Astrocyte (in vitro differentiated cells and primary cell): ENCODE measurements around the gene FOXA2.

ENCODE experiments used
- CTCF ChIP-seq: IDR thresholded peaks from 2 replicates; pipeline ENCODE4 v1.5.1; 2011; ENCODE audit warnings: low read depth, mild to moderate bottlenecking, inconsistent platforms, low read length, moderate library complexity; ENCODE audit not compliant: insufficient read depth
- EZH2 ChIP-seq: IDR thresholded peaks from 2 replicates; pipeline ENCODE4 v1.6.1; 2012; ENCODE audit warnings: mild to moderate bottlenecking, low read length, inconsistent platforms; ENCODE audit not compliant: insufficient read depth

- no peak for TF ChIP-seq CTCF
- no peak for TF ChIP-seq EZH2
These were observed 15.0 kb downstream of the FOXA2 start for GRCh38 chr20:22569353-22569752.
